Activated CD4-positive, alpha-beta T cell treated with anti-CD3 and anti-CD28 coated beads for 36 hours (primary cell): ENCODE results near the gene RAB36. TPM values are rescaled to one million over a fixed set of nuclear protein-coding genes. Genes with fewer than 3 reads are reported as not detected.

ENCODE experiments used
- ATAC-seq: fragments of 200-7000 bp; cut with Tn5 transposase; one replicate; pipeline ENCODE4 v1.10.0; 2021; ENCODE audit warnings: mild to moderate bottlenecking, moderate library complexity
- CTCF ChIA-PET: fragments of 350-600 bp; sonication (Branson Sonifier 250); formaldehyde crosslinking; loops from one replicate; lab custom pipeline; 2021; ENCODE audit warnings: antibody characterized with exemption; lab: Charles Lee
- POLR2A ChIA-PET: fragments of 350-600 bp; sonication (Branson Sonifier 250); formaldehyde crosslinking; loops from one replicate; lab custom pipeline; 2021; ENCODE audit warnings: antibody characterized with exemption, inconsistent platforms; lab: Charles Lee
- DNase-seq: peaks from one replicate; pipeline ENCODE4 v3.0.0-alpha.2; 2020
- H3K27ac Mint-ChIP-seq: one replicate; pipeline ENCODE4 v1.8.0; 2021; ENCODE audit warnings: mixed read lengths
- H3K27me3 Mint-ChIP-seq: one replicate; pipeline ENCODE4 v1.8.0; 2021; ENCODE audit warnings: mixed read lengths
- H3K36me3 Mint-ChIP-seq: one replicate; pipeline ENCODE4 v1.8.0; 2021; ENCODE audit warnings: low read depth, mixed read lengths
- H3K4me1 Mint-ChIP-seq: one replicate; pipeline ENCODE4 v1.8.0; 2021; ENCODE audit warnings: mixed read lengths
- H3K4me3 Mint-ChIP-seq: one replicate; pipeline ENCODE4 v1.8.0; 2021; ENCODE audit warnings: mild to moderate bottlenecking, moderate library complexity, mixed read lengths
- H3K9me3 Mint-ChIP-seq: one replicate; pipeline ENCODE4 v1.8.0; 2021; ENCODE audit warnings: low read depth, mixed read lengths
- intact Hi-C, 2 experiments: fragments of 100-400 bp; cut with DNase I in 1 of 2; cut with micrococcal nuclease in 1 of 2; formaldehyde crosslinking; loops; one replicate each; pipeline versions ENCODE4 v1.14.2 to v1.15.1; 2022 to 2024; cut with DNase I, micrococcal nuclease
- total RNA-seq, 2 experiments: library from RNA; stranded (reverse); gene quantifications; one replicate each; pipeline ENCODE4 v1.2.3, GENCODE V29; 2021

Gene RAB36
- total RNA-seq, 2 experiments from 2014 or later: 0.35 to 0.50 TPM

GRCh38 chr22:23103199-23103954, 41.9 kb upstream of the RAB36 start:
- intact Hi-C loops: no loop called here
- H3K27ac Mint-ChIP-seq: no peak overlapping the region
- ATAC-seq (no peak), DNase-seq (no peak)
- H3K27me3 Mint-ChIP-seq: no peaks in the 10 kb centered on the region
- no peaks in the 10 kb centered on the region for H3K4me1 Mint-ChIP-seq
- H3K4me3 Mint-ChIP-seq: no peak overlapping the region
- no peaks in the 10 kb centered on the region for H3K36me3 Mint-ChIP-seq
- ChIA-PET POLR2A (no interaction called here), CTCF (no interaction called here)
- no peaks in the 10 kb centered on the region for H3K9me3 Mint-ChIP-seq

- no peaks in the 10 kb centered on the region for H3K9me3 Mint-ChIP-seq
- no peak overlapping the region for H3K4me3 Mint-ChIP-seq
- no peaks in the 10 kb centered on the region for H3K4me1 Mint-ChIP-seq
- ChIA-PET CTCF (interaction anchor here (0.5 kb wide), 1 partner anchor 550 kb away, joined by 3 read pairs; no protein-coding TSS in a partner anchor), POLR2A (no interaction called here)
- no peaks in the 10 kb centered on the region for H3K27me3 Mint-ChIP-seq
- H3K36me3 Mint-ChIP-seq: no peaks in the 10 kb centered on the region
- ATAC-seq: no peak
- intact Hi-C loops: no loop called here
- no peak overlapping the region for H3K27ac Mint-ChIP-seq
- DNase-seq: no peak
Measured at GRCh38 chr22:23104187-23104971, 40.9 kb upstream of the RAB36 start.

GRCh38 chr22:23105304-23105703, 40.0 kb upstream of the RAB36 start:
- ATAC-seq (no peak), DNase-seq (no peak)
- ChIA-PET CTCF (no interaction called here), POLR2A (no interaction called here)
- intact Hi-C loops: no loop called here
- no peak overlapping the region for H3K4me3 Mint-ChIP-seq
- no peaks in the 10 kb centered on the region for H3K9me3 Mint-ChIP-seq
- H3K27me3 Mint-ChIP-seq: no peaks in the 10 kb centered on the region
- H3K4me1 Mint-ChIP-seq: no peaks in the 10 kb centered on the region
- H3K36me3 Mint-ChIP-seq: no peaks in the 10 kb centered on the region
- no peak overlapping the region for H3K27ac Mint-ChIP-seq

GRCh38 chr22:23105919-23106318, 39.4 kb upstream of the RAB36 start:
- Mint-ChIP-seq H3K36me3 (no peaks in the 10 kb centered on the region), H3K27me3 (no peaks in the 10 kb centered on the region), H3K9me3 (no peaks in the 10 kb centered on the region), H3K4me1 (no peaks in the 10 kb centered on the region), H3K4me3 (no peak overlapping the region), H3K27ac (no peak overlapping the region)
- ATAC-seq (no peak), DNase-seq (no peak)
- POLR2A ChIA-PET: no interaction called here
- intact Hi-C loops: no loop called here
- CTCF ChIA-PET: no interaction called here

- no peaks in the 10 kb centered on the region for H3K4me1 Mint-ChIP-seq
- no peak overlapping the region for H3K4me3 Mint-ChIP-seq
- ATAC-seq: no peak
- no peak overlapping the region for H3K27ac Mint-ChIP-seq
- no peaks in the 10 kb centered on the region for H3K36me3 Mint-ChIP-seq
- DNase-seq: no peak
- H3K9me3 Mint-ChIP-seq: no peaks in the 10 kb centered on the region
- POLR2A ChIA-PET: no interaction called here
- intact Hi-C loops: no loop called here
- H3K27me3 Mint-ChIP-seq: no peaks in the 10 kb centered on the region
- CTCF ChIA-PET: no interaction called here
Measured at GRCh38 chr22:23106344-23106743, 38.9 kb upstream of the RAB36 start.

- Mint-ChIP-seq H3K4me3 (no peak overlapping the region), H3K36me3 (no peaks in the 10 kb centered on the region), H3K4me1 (no peaks in the 10 kb centered on the region), H3K27ac (no peak overlapping the region), H3K9me3 (no peaks in the 10 kb centered on the region), H3K27me3 (no peaks in the 10 kb centered on the region)
- DNase-seq: no peak
- intact Hi-C loops: no loop called here
- ATAC-seq: no peak
- ChIA-PET CTCF (no interaction called here), POLR2A (no interaction called here)
Measured at GRCh38 chr22:23106906-23107367, 38.3 kb upstream of the RAB36 start.

GRCh38 chr22:23107487-23108248, 37.6 kb upstream of the RAB36 start:
- H3K4me1 Mint-ChIP-seq: no peaks in the 10 kb centered on the region
- H3K27me3 Mint-ChIP-seq: no peaks in the 10 kb centered on the region
- no peaks in the 10 kb centered on the region for H3K9me3 Mint-ChIP-seq
- ATAC-seq: no peak
- intact Hi-C loops: no loop called here
- DNase-seq: no peak
- ChIA-PET CTCF (interaction anchor here (0.7 kb wide), 1 partner anchor 110 kb away, joined by 3 read pairs; no protein-coding TSS in a partner anchor), POLR2A (no interaction called here)
- no peaks in the 10 kb centered on the region for H3K36me3 Mint-ChIP-seq
- H3K4me3 Mint-ChIP-seq: no peak overlapping the region
- no peak overlapping the region for H3K27ac Mint-ChIP-seq

- POLR2A ChIA-PET: no interaction called here
- no peaks in the 10 kb centered on the region for H3K4me1 Mint-ChIP-seq
Measured at GRCh38 chr22:23108249-23109078, 36.8 kb upstream of the RAB36 start.

GRCh38 chr22:23109079-23109347, 36.3 kb upstream of the RAB36 start:
- ATAC-seq: no peak
- intact Hi-C loops: no loop called here
- CTCF ChIA-PET: interaction anchor here (0.7 to 0.8 kb wide), 2 partner anchors 149 to 1121 kb away, joined by 3 read pairs; no protein-coding TSS in a partner anchor

More at GRCh38 chr22:23108249-23109078, 36.8 kb upstream of the RAB36 start:
- Mint-ChIP-seq H3K27ac (no peak overlapping the region), H3K36me3 (no peaks in the 10 kb centered on the region), H3K9me3 (no peaks in the 10 kb centered on the region), H3K4me3 (no peak overlapping the region), H3K27me3 (no peaks in the 10 kb centered on the region)
- CTCF ChIA-PET: interaction anchor here (0.7 to 0.8 kb wide), 2 partner anchors 111 to 1121 kb away, joined by 3 read pairs; no protein-coding TSS in a partner anchor
- ATAC-seq (no peak), DNase-seq (no peak)
- intact Hi-C loops: no loop called here

GRCh38 chr22:23109441-23109978, 35.8 kb upstream of the RAB36 start:
- intact Hi-C loops: no loop called here
- ChIA-PET CTCF (interaction anchor here (0.7 kb wide), 1 partner anchor 149 kb away, joined by 3 read pairs; no protein-coding TSS in a partner anchor), POLR2A (no interaction called here)
- DNase-seq (no peak), ATAC-seq (no peak)
- Mint-ChIP-seq H3K9me3 (no peaks in the 10 kb centered on the region), H3K36me3 (no peaks in the 10 kb centered on the region), H3K27ac (no peak overlapping the region), H3K4me3 (no peak overlapping the region), H3K4me1 (no peaks in the 10 kb centered on the region), H3K27me3 (no peaks in the 10 kb centered on the region)

More at GRCh38 chr22:23109079-23109347, 36.3 kb upstream of the RAB36 start:
- no peaks in the 10 kb centered on the region for H3K4me1 Mint-ChIP-seq
- H3K4me3 Mint-ChIP-seq: no peak overlapping the region
- no peak for DNase-seq
- POLR2A ChIA-PET: no interaction called here
- no peaks in the 10 kb centered on the region for H3K36me3 Mint-ChIP-seq
- H3K27ac Mint-ChIP-seq: no peak overlapping the region
- no peaks in the 10 kb centered on the region for H3K27me3 Mint-ChIP-seq
- no peaks in the 10 kb centered on the region for H3K9me3 Mint-ChIP-seq
